Rectal smooth muscle tissue (tissue), 1 donor: ENCODE data around the gene CDH24.

Source experiments
- H3K27ac ChIP-seq: one replicate; pipeline ENCODE4 v1.7.0; 2013; ENCODE audit warnings: low read depth, low read length, inconsistent platforms
- H3K27me3 ChIP-seq: one replicate; pipeline ENCODE4 v1.7.0; 2013; ENCODE audit warnings: low read length; ENCODE audit not compliant: control insufficient read depth, insufficient read depth
- H3K36me3 ChIP-seq: one replicate; pipeline ENCODE4 v1.7.0; 2013; ENCODE audit warnings: low read length; ENCODE audit not compliant: control insufficient read depth, insufficient read depth
- H3K4me1 ChIP-seq: one replicate; pipeline ENCODE4 v1.7.0; 2013; ENCODE audit warnings: low read length; ENCODE audit not compliant: control insufficient read depth, insufficient read depth
- H3K4me3 ChIP-seq: one replicate; pipeline ENCODE4 v1.7.0; 2013; ENCODE audit warnings: low read length
- H3K9ac ChIP-seq: one replicate; pipeline ENCODE4 v1.7.0; 2013; ENCODE audit warnings: low read length

The CDH24 gene

GRCh38 chr14:23055147-23055550, 2.2 kb downstream of the CDH24 start:
- H3K4me3 ChIP-seq = no peak overlapping the region
- no peak overlapping the region for H3K9ac ChIP-seq
- H3K27me3 ChIP-seq = no peaks in the 10 kb centered on the region
- no peaks in the 10 kb centered on the region for H3K4me1 ChIP-seq
- peaks cover 12% of the 10 kb centered on the region for H3K36me3 ChIP-seq
- no peak overlapping the region for H3K27ac ChIP-seq

- H3K36me3 ChIP-seq = peaks cover 6% of the 10 kb centered on the region
- H3K27me3 ChIP-seq = no peaks in the 10 kb centered on the region
- H3K4me1 ChIP-seq = no peaks in the 10 kb centered on the region
- no peak overlapping the region for H3K9ac ChIP-seq
- H3K27ac ChIP-seq = no peak overlapping the region
- no peak overlapping the region for H3K4me3 ChIP-seq
These were observed 3.1 kb downstream of the CDH24 start for GRCh38 chr14:23054000-23054811.

GRCh38 chr14:23053426-23053825, 3.9 kb downstream of the CDH24 start:
- Histone ChIP-seq H3K4me3 (no peak overlapping the region), H3K27me3 (no peaks in the 10 kb centered on the region), H3K9ac (no peak overlapping the region), H3K4me1 (no peaks in the 10 kb centered on the region), H3K27ac (no peak overlapping the region), H3K36me3 (no peaks in the 10 kb centered on the region)

GRCh38 chr14:23052671-23053070, 4.6 kb downstream of the CDH24 start:
- Histone ChIP-seq H3K4me1 (no peaks in the 10 kb centered on the region), H3K36me3 (no peaks in the 10 kb centered on the region), H3K9ac (no peak overlapping the region)

GRCh38 chr14:23052182-23052623, 5.1 kb downstream of the CDH24 start:
- no peak overlapping the region for H3K27ac ChIP-seq
- no peaks in the 10 kb centered on the region for H3K4me1 ChIP-seq
- no peak overlapping the region for H3K9ac ChIP-seq
- no peaks in the 10 kb centered on the region for H3K27me3 ChIP-seq
- no peaks in the 10 kb centered on the region for H3K36me3 ChIP-seq
- no peak overlapping the region for H3K4me3 ChIP-seq

More at GRCh38 chr14:23052671-23053070, 4.6 kb downstream of the CDH24 start:
- Histone ChIP-seq H3K27ac (no peak overlapping the region), H3K4me3 (no peak overlapping the region), H3K27me3 (no peaks in the 10 kb centered on the region)

GRCh38 chr14:23051141-23052057, 5.9 kb downstream of the CDH24 start:
- Histone ChIP-seq H3K27me3 (no peaks in the 10 kb centered on the region), H3K27ac (no peak overlapping the region), H3K9ac (no peak overlapping the region), H3K36me3 (no peaks in the 10 kb centered on the region), H3K4me1 (no peaks in the 10 kb centered on the region), H3K4me3 (no peak overlapping the region)

- Histone ChIP-seq H3K27ac (no peak overlapping the region), H3K27me3 (no peaks in the 10 kb centered on the region), H3K36me3 (no peaks in the 10 kb centered on the region), H3K9ac (no peak overlapping the region), H3K4me3 (no peak overlapping the region), H3K4me1 (no peaks in the 10 kb centered on the region)
These were observed 8.3 kb downstream of the CDH24 start for GRCh38 chr14:23049011-23049410.

GRCh38 chr14:23047751-23048693, 9.3 kb downstream of the CDH24 start:
- H3K27me3 ChIP-seq = no peaks in the 10 kb centered on the region
- H3K36me3 ChIP-seq = no peaks in the 10 kb centered on the region
- no peak overlapping the region for H3K9ac ChIP-seq
- H3K4me3 ChIP-seq = no peak overlapping the region
- H3K4me1 ChIP-seq = no peaks in the 10 kb centered on the region
- no peak overlapping the region for H3K27ac ChIP-seq

- Histone ChIP-seq H3K4me1 (no peaks in the 10 kb centered on the region), H3K9ac (no peak overlapping the region), H3K27me3 (no peaks in the 10 kb centered on the region), H3K4me3 (no peak overlapping the region), H3K36me3 (no peaks in the 10 kb centered on the region), H3K27ac (no peak overlapping the region)
These were observed 10.2 kb downstream of the CDH24 start for GRCh38 chr14:23047034-23047634.

- H3K9ac ChIP-seq = no peak overlapping the region
- no peak overlapping the region for H3K27ac ChIP-seq
- H3K27me3 ChIP-seq = no peaks in the 10 kb centered on the region
- no peaks in the 10 kb centered on the region for H3K36me3 ChIP-seq
- no peak overlapping the region for H3K4me3 ChIP-seq
- no peaks in the 10 kb centered on the region for H3K4me1 ChIP-seq
These were observed 11.6 kb downstream of the CDH24 start for GRCh38 chr14:23045419-23046357.

GRCh38 chr14:23044840-23045239, 12.5 kb downstream of the CDH24 start:
- no peaks in the 10 kb centered on the region for H3K36me3 ChIP-seq
- H3K4me3 ChIP-seq = no peak overlapping the region
- no peaks in the 10 kb centered on the region for H3K27me3 ChIP-seq
- no peaks in the 10 kb centered on the region for H3K4me1 ChIP-seq
- no peak overlapping the region for H3K9ac ChIP-seq
- H3K27ac ChIP-seq = no peak overlapping the region
